SK-N-MC (cell line): Measurements from ENCODE around the gene STX10.

Experiments used
- DNase-seq: peaks from one replicate; pipeline ENCODE4 v3.0.0-alpha.2; 2011; ENCODE audit warnings: low read depth, low spot score
- H3K27ac ChIP-seq: fragments of 200-600 bp; sonication (generic); 2 replicates; pipeline ENCODE4 v1.5.1; 2016; ENCODE audit warnings: mixed run types
- H3K36me3 ChIP-seq: fragments of 200-600 bp; sonication (generic); 2 replicates; pipeline ENCODE4 v1.6.1; 2017; ENCODE audit warnings: antibody characterized with exemption, low read length, mixed read lengths; ENCODE audit not compliant: insufficient read depth
- H3K4me3 ChIP-seq: fragments of 200-600 bp; sonication (generic); 2 replicates; pipeline ENCODE4 v1.5.1; 2016
- H3K9ac ChIP-seq: fragments of 200-600 bp; sonication (generic); 2 replicates; pipeline ENCODE4 v1.8.0; 2017; ENCODE audit warnings: mixed run types, mixed read lengths; ENCODE audit not compliant: insufficient read length
- H3K9me3 ChIP-seq: fragments of 200-600 bp; sonication (generic); 2 replicates; pipeline ENCODE4 v1.6.1; 2017; ENCODE audit warnings: low read depth, mild to moderate bottlenecking, antibody characterized with exemption, low read length, moderate library complexity, mixed read lengths
- EZH2 ChIP-seq: fragments of 200-600 bp; sonication (generic); IDR thresholded peaks from one replicate; pipeline ENCODE4 v1.6.1; 2017; ENCODE audit warnings: antibody characterized with exemption
- FOXP2 ChIP-seq: optimal IDR thresholded peaks from 2 replicates; pipeline ENCODE3; 2011; ENCODE audit warnings: mild to moderate bottlenecking, moderate library complexity; ENCODE audit not compliant: insufficient read depth; ENCODE audit errors: extremely low read length, control extremely low read depth
- POLR2AphosphoS5 ChIP-seq: IDR thresholded peaks from 2 replicates; pipeline ENCODE4 v1.6.1; 2012; ENCODE audit warnings: mild to moderate bottlenecking, low read depth, low read length, borderline replicate concordance

Gene STX10

DNA sequence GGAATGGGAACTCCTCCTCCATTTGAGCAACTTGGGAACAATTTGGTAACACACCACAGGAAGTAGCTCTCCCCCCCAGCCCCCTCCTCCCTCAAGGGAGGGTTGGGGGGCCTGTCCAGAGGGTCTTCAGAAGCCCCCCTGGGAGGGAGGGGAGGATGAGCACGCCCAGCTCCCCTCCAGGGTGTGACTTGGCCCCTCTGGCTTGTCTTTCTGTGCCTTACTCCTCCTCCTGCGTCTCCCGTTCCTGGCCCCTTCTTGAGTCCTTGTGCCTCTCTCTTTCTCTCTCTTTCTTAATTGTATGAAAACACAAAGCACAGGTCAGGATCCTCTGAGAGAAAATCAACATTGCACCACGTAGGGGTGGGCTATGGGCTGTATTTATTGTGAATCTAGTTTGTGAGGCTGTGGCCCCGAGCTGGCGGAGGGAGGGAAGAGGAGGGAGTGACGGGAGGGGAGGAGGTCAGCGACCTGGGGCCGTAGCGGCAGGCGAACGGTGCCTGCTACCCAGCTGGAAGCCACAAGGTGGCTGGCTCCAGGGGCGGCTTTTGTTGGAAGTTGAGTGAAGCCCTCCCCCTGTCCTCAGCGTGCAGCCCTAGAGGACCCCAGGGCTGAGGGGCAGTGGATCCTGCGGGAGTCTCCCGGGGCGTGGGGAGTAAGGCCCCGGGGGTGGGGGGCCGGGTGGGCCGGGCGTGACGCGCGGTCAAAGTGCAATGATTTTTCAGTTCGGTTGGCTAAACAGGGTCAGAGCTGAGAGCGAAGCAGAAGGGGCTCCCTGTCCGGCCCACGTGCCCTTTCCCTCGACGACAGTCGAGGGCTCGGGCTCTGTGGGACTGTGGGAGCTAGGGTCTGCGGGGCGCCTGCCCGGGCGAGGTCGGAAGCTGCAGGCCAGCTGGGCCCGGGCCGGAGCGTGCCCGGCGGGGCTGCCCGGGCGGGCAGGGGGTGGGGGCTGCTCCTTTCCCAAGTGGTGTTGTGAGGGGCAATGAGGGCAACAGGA is 53.9 kb downstream of the STX10 start:
- Histone ChIP-seq H3K4me3 (peak overlapping the region; percentile 42), H3K9ac (peak overlapping the region; percentile 46), H3K27ac (peak overlapping the region; percentile 75), H3K9me3 (no peaks in the 10 kb centered on the region), H3K36me3 (no peaks in the 10 kb centered on the region)
- TF ChIP-seq EZH2 (no peak), POLR2AphosphoS5 (no peak), FOXP2 (no peak)
- no peak for DNase-seq

GRCh38 chr19:13095393-13095784 is 54.8 kb downstream of the STX10 start:
- no peaks in the 10 kb centered on the region for H3K9me3 ChIP-seq
- no peak overlapping the region for H3K9ac ChIP-seq

GRCh38 chr19:13094771-13095392 is 55.3 kb downstream of the STX10 start:
- no peak for DNase-seq
- Histone ChIP-seq H3K36me3 (no peaks in the 10 kb centered on the region), H3K9ac (no peak overlapping the region), H3K9me3 (no peaks in the 10 kb centered on the region), H3K27ac (peak overlapping the region; percentile 47), H3K4me3 (0 out of 2 replicates have a peak overlapping the region, but pooled peaks have one; percentile 22)
- TF ChIP-seq EZH2 (no peak), FOXP2 (no peak), POLR2AphosphoS5 (no peak)

More at GRCh38 chr19:13095393-13095784, 54.8 kb downstream of the STX10 start:
- TF ChIP-seq EZH2, result no peak
- TF ChIP-seq FOXP2, result no peak
- TF ChIP-seq POLR2AphosphoS5, result no peak
- H3K27ac ChIP-seq, result peak overlapping the region; percentile 9; the same call in 1 of the 2 replicates
- DNase-seq, result no peak
- 0 out of 2 replicates have a peak overlapping the region, but pooled peaks have one; percentile 4 for H3K4me3 ChIP-seq
- H3K36me3 ChIP-seq, result no peaks in the 10 kb centered on the region

- Histone ChIP-seq H3K9me3 (no peaks in the 10 kb centered on the region), H3K36me3 (no peaks in the 10 kb centered on the region), H3K27ac (peak overlapping the region; percentile 47; the same call in 1 of the 2 replicates), H3K9ac (no peak overlapping the region), H3K4me3 (peak overlapping the region; percentile 30; the same call in 1 of the 2 replicates)
- DNase-seq, result no peak
- TF ChIP-seq EZH2, result no peak
- no peak for TF ChIP-seq POLR2AphosphoS5
- TF ChIP-seq FOXP2, result no peak
Measured at GRCh38 chr19:13094106-13094504, 56.1 kb downstream of the STX10 start.
